Measurements from ENCODE around the gene METTL25.

Gene METTL25

DNA sequence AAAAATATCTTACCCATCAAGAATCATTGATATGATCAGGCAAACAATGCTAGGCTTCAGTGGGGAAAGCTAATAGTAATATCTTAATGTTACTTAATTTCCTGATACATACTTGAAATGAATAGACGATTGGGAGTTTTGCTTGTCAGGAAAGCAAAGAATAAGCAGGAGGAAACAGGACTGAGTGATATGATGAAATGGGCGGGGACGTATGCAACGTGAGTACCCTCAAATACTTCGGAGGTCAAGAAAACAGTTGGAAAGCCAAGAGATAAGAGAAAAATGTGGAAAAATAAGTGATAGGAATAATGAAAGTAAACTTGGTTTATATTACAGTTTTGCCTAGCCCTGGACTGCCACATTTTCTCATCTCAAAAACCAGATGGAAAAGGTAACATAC lies 49.2 kb downstream of the METTL25 start:
- no peak for DNase-seq

DNA sequence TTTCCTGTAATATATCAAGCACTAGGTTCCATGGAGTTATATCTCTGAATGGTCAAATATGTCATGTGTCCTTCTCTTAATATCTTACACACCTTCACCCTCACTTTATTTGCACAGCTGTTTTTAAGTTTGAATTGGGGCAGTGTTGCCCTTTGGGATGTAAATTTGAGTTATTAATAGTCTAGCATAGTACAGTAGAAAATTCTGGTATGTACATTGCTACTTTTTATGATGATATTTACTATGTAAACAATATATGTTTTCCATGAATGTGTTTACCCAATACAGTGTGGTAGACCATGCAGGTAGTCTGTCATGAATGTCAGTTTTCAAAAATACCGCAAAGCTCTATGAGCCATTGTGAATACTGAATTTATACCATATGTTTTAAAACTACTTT lies 50.5 kb downstream of the METTL25 start:
- no peak for DNase-seq

- no peak for DNase-seq
Measured at GRCh38 chr12:82411546-82412230, 53.4 kb downstream of the METTL25 start.

- DNase-seq: no peak
Measured at GRCh38 chr12:82412246-82412645, 53.9 kb downstream of the METTL25 start.

DNA sequence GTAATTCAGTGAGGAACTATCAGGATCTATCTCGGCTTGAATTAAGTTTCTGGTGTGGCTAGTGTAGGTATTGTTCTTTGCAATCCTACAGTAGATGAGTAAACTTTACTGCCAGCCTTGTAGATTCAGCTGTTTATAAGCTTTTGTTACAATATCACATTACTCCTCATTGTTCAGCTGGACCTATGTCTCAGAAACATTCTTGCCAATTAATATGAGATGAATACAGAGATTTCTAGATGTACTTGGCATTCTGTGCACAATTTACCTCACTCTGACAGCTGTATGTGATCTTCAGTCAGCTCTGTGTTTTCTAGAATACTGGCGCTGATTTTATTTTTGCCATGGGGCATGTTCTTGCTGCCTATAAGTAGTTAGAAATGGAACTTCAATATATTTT lies 55.7 kb downstream of the METTL25 start:
- DNase-seq: no peak

DNA sequence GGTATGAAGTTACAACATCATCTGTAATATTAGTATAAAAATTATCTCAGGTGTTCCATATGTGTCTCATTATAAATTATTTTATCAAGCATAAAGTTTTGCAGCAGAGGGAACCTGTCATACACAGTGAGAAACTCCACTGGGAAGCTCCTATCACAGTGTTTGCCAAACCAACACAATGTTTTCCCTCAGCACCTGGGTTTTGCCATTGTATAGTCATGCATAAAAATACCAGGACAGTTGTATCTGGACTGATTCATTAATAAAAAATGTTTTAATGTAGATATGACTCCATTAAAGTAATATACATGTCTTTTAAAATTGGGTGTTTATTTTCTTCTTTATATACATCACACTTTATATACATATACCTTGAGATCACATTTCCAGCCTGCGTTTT lies 56.6 kb downstream of the METTL25 start:
- DNase-seq: no peak

DNA sequence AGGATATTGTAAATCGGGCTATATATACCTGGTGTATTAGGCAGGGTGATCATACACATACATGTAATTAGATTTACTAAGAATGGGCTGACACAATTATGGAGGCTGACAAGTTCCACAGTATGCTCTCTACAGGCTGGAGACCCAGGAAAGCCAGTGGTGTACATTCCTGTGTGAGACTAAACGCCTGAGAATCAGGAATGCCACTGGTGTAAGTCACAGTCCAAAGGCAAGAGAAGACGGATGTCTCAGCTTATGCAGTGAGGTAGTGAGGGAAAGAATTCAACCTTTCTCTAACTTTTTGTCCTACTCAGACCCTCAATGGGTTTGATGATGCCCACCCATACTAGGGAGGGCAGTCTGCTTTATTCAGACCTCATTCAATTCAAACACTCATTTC lies 57.1 kb downstream of the METTL25 start:
- DNase-seq: no peak

DNA sequence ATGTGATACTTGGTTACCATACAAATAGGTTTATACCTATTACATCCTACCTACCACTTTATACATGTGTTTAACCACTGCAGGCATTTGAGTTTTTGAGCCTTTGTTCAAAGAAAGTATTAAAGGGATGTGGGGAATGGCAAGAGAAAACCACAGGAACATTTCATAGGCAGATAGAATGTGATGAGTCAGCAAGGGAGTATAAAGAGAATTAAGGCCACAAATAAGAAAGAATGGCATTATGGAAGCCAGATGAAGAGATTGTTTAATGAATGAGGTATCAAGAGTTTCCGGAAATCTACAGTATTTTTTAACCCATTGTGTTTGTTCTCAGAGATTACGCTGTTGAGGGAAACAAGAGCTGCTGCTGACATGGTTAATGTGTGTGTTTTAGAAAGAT lies 66.9 kb downstream of the METTL25 start:
- no peak for DNase-seq

GRCh38 chr12:82426081-82426480 lies 67.8 kb downstream of the METTL25 start:
- DNase-seq: peak; percentile 1

DNA sequence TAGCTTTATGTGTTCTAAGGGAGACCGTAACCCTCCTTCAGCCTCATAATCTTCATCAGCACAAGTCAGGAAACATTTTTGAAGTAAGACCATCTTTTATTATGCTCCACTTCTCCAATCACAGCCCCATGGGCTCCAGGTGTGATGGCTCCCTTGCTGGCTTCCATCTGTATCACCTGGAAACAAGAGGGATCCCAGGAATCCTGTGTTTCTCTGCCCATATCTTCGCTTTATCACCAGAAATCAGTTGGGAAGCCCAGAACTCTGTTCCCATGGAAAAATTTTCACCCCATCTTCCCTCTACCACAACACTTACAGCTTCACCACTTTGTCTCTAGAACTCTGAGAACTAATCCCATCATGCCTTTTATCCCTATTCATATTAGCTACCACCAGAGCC lies 68.3 kb downstream of the METTL25 start:
- no peak for DNase-seq

GRCh38 chr12:82430541-82431145 lies 72.3 kb downstream of the METTL25 start:
- DNase-seq: no peak

GRCh38 chr12:82434392-82434911 lies 76.1 kb downstream of the METTL25 start:
- no peak for DNase-seq

- no peak for DNase-seq
Measured at GRCh38 chr12:82436354-82436753, 78.0 kb downstream of the METTL25 start.

DNA sequence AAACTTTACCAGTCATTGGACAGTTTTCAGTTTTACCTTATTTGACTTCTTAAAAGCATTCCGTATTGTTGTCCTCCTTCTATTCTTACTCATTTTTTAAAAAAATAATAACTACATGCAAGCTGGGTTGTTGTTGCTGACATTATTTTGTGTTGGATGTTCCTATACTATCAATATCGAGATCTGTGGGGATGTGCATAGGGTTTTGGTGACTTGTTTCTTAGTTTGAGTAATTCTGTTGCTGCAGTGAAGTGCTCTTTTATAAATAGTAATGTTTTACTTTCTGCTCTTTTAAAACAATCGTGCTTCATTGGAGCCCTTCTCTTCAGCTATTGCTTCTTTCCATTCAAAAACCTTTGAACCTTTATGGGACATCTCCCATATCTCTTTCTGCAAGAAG lies 79.4 kb downstream of the METTL25 start:
- no peak for DNase-seq

DNA sequence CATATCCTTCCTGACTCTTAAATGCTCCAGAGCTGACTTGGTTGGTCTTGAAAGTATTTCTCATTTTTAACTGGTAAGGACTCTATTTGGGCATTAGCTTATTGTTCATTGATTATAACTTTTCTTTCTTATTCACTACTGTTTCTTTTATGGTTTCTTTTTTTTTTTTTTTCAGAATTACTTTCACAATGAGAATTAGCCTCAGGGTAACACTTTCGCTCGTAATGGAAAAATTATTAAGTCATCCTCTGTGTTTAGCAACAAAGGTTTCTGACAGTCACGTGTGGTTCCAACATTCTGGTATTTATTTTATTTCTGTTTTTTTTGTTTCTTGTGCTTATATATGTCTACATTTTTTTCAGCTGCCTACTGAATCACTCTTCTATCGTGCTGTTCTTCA lies 80.0 kb downstream of the METTL25 start:
- no peak for DNase-seq

DNA sequence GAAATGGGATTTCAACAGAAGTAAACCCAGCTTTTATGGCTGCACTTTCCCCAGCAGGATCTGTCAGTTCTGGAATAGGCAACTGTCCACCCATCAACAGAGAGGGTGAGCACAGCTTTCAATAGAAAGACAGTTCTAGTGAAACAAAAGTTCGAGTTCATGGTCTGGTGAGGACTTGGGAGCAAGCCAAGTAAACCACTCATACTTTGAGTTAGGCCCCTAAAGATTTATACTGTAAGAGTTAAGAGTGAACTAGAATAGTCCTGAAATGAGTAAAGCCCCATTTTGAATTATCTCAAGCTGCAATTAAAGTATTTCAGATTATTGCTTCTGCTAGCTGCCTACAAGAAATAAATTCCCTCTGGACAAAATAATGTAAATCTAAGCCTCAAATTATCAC lies 82.6 kb downstream of the METTL25 start:
- no peak for DNase-seq

GRCh38 chr12:82448911-82449578 lies 90.7 kb downstream of the METTL25 start:
- DNase-seq: no peak

- DNase-seq: no peak
Measured at GRCh38 chr12:82456633-82457032, 98.3 kb downstream of the METTL25 start.

DNA sequence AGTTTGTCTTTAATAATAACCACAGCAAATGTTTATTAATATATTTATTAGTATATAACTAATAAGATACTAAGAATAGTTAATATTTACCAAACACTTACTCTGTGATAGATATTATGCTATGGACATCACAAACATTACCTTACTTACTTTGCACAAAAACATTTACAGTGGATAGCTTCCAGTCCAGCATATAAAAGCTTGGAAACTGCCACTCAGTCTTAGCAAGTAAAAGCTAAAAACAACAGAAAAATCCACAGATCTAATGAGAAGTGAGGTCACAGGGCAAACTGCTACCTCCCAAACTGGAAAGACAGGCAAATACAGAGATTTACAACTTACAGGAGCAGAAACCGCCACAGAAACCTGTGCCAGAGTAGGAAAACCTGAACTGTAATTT lies 99.8 kb downstream of the METTL25 start:
- DNase-seq: no peak

DNA sequence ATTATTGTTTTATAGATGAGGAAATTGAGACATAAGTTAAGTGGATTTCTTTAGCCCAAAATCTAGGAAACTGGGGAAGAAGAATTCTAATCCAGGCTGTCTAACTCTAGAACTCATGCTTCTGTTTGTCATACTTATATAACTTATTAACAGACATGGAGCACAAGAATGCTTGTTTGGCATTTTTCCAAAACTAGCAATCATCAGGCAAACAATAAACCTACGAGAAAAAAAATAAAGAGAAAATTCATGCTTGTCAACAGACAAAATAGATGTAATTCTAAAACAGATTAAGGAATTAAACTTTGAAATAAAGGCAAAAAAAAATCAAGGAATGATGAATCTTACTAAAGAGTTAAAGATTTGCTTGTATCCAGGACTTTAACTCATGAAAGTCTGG lies 103.1 kb downstream of the METTL25 start:
- no peak for DNase-seq

GRCh38 chr12:82461836-82462235 lies 103.5 kb downstream of the METTL25 start:
- DNase-seq: no peak

DNA sequence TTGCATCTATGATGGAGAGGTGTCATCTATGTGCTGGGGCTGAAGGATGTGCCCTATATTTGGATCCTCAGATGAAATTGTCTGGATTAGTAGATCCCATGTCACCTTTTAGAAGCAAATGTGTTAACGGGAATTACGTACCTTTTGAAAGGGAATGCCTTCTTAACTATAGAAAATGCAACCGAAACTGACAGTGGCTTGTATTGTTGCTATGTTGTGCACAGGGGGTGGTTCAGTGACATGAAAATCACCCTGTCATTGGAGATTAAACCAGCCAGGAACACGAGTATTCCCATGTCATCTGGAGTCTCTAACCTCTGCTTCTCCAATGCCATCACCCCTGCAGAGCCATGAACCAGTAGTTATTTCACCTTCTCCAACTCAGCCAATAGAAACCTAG lies 110.2 kb downstream of the METTL25 start:
- DNase-seq: no peak

GRCh38 chr12:82470906-82471512 lies 112.7 kb downstream of the METTL25 start:
- DNase-seq: no peak

Data from CD4-positive, alpha-beta T cell treated with Interleukin-17A for 1 hour (primary cell).